ENCODE results near the gene CELF5.
A peak's percentile ranks its signal among the peaks of the same experiment; 100 is the strongest.

CELF5 gene

DNA sequence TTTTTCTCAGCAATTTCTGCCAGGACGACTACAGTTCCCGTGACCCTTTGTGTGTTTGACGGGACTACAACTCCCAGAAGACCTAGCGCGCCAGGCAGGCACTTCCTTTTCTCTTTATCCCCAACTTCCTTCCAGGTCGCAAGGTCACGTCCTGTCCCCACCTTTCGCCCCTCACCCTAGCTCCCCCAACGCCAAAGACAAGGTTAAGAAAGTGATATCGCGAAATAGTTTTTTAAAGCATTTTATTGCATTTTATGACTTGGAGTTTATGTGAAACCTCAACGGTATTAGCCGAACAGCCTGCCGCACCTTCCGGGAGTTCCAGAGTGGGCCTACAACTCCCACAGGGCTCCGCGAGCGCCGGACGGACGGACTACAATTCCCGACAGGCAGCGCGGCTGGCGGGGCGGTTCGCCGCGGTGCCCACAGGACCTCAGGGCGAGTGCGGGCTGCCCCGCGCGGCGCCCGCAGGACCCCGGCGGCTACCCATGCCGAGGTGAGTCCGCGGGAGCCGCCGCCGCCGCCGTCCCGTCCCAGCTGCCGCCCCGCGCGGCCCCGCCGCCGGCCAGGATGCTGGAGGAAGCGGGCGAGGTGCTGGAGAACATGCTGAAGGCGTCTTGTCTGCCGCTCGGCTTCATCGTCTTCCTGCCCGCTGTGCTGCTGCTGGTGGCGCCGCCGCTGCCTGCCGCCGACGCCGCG lies 38.9 kb upstream of the CELF5 start, which contains the start of gene NCLN:
NCLN (plus strand) TSS at position 470 of the 699 bp plus-strand sequence; CDS start at position 571, 101 bp downstream.
- no peaks in the 10 kb centered on the region for H3K9me3 ChIP-seq (ENCODE audit: control insufficient read depth, low read length)
- WGBS, 2 experiments = 0% methylated on average over 69 of the region's 69 CpGs

GRCh38 chr19:3186160-3186688 lies 38.2 kb upstream of the CELF5 start:
- Histone ChIP-seq H3K9me3 (ENCODE audit: control insufficient read depth, low read length) (no peaks in the 10 kb centered on the region), H3K27me3 (ENCODE audit: control insufficient read depth, insufficient read depth, low read length, poor library complexity, severe bottlenecking) (no peaks in the 10 kb centered on the region), H3K27ac (ENCODE audit: insufficient read depth, low read depth, low read length, poor library complexity, severe bottlenecking) (no peak overlapping the region), H3K36me3 (ENCODE audit: control insufficient read depth, insufficient read depth, low read length) (peaks cover 4% of the 10 kb centered on the region), H3K4me3 (ENCODE audit: insufficient read depth, low read depth, low read length) (peak overlapping the region; percentile 96), H3K4me1 (ENCODE audit: control insufficient read depth, insufficient read depth, low read length) (peaks cover 12% of the 10 kb centered on the region)
- 1% methylated on average over 38 of the region's 38 CpGs for WGBS, 2 experiments

More for the DNA sequence above, 38.9 kb upstream of the CELF5 start, which contains the start of gene NCLN:
- Histone ChIP-seq H3K27me3 (ENCODE audit: control insufficient read depth, insufficient read depth, low read length, poor library complexity, severe bottlenecking) (no peaks in the 10 kb centered on the region), H3K27ac (ENCODE audit: insufficient read depth, low read depth, low read length, poor library complexity, severe bottlenecking) (no peak within 1 kb of the TSS), H3K36me3 (ENCODE audit: control insufficient read depth, insufficient read depth, low read length) (peaks cover 4% of the 10 kb centered on the region), H3K4me1 (ENCODE audit: control insufficient read depth, insufficient read depth, low read length) (peaks cover 12% of the 10 kb centered on the region), H3K4me3 (ENCODE audit: insufficient read depth, low read depth, low read length) (peak within 1 kb of the TSS; percentile 96)

- H3K9me3 ChIP-seq (ENCODE audit: control insufficient read depth, low read length) = no peaks in the 10 kb centered on the region
- H3K4me3 ChIP-seq (ENCODE audit: insufficient read depth, low read depth, low read length) = peak overlapping the region; percentile 96
- peaks cover 12% of the 10 kb centered on the region for H3K4me1 ChIP-seq (ENCODE audit: control insufficient read depth, insufficient read depth, low read length)
- WGBS, 2 experiments = 76 to 77% methylated on average over 23 of the region's 23 CpGs
- peaks cover 4% of the 10 kb centered on the region for H3K36me3 ChIP-seq (ENCODE audit: control insufficient read depth, insufficient read depth, low read length)
- H3K27ac ChIP-seq (ENCODE audit: insufficient read depth, low read depth, low read length, poor library complexity, severe bottlenecking) = no peak overlapping the region
- H3K27me3 ChIP-seq (ENCODE audit: control insufficient read depth, insufficient read depth, low read length, poor library complexity, severe bottlenecking) = no peaks in the 10 kb centered on the region
Observed at GRCh38 chr19:3186891-3187661, 37.4 kb upstream of the CELF5 start.

DNA sequence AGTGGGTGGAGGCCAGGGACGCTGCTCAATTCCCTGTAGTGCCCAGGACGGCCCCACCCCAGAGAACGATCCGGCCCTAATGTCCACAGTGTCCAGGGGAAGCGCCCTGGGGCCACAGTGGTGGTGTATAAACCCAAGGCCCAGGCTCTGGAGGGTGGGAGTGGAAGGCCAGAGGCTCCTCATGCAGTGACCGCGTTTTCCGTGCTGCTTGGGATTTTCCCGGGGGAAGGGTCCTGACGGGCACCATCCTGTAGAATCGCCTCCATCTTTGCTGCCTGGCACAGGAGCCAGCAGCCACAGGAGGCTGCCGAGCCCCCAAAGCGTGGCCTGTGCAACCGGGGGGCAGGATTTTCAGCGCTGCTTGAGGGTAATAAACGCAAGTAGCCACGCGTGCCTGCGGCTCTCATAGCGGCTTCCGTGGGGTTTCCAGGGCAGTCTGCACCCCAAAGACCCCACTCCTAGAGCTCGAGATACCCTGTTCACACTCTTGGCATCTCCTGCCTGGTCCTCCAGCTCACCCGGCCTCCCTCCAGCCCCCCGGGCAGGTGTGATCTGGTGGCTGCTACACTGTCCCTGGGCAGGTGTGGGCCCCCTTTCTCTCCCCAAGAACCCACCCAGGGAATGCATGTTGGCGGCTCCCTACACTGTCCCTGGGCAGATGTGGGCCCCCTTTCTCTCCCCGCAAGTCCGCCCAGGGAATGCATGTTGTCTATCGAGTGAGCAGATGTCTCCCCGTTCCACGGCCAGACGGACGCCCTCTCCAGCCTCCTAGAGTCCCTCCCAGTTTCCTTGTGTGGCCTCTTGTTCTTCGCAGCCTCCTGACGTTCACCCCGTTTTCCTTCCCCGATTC lies 36.6 kb upstream of the CELF5 start:
- 90 to 91% methylated on average over 36 of the region's 36 CpGs for WGBS, 2 experiments
- Histone ChIP-seq H3K4me1 (ENCODE audit: control insufficient read depth, insufficient read depth, low read length) (peaks cover 12% of the 10 kb centered on the region), H3K4me3 (ENCODE audit: insufficient read depth, low read depth, low read length) (no peak overlapping the region), H3K27ac (ENCODE audit: insufficient read depth, low read depth, low read length, poor library complexity, severe bottlenecking) (no peak overlapping the region), H3K36me3 (ENCODE audit: control insufficient read depth, insufficient read depth, low read length) (peaks cover 4% of the 10 kb centered on the region), H3K27me3 (ENCODE audit: control insufficient read depth, insufficient read depth, low read length, poor library complexity, severe bottlenecking) (no peaks in the 10 kb centered on the region), H3K9me3 (ENCODE audit: control insufficient read depth, low read length) (no peaks in the 10 kb centered on the region)

- H3K9me3 ChIP-seq (ENCODE audit: control insufficient read depth, low read length) = no peaks in the 10 kb centered on the region
- WGBS, 2 experiments = 94 to 95% methylated on average over 35 of the region's 35 CpGs
- H3K4me1 ChIP-seq (ENCODE audit: control insufficient read depth, insufficient read depth, low read length) = peaks cover 12% of the 10 kb centered on the region
- H3K27me3 ChIP-seq (ENCODE audit: control insufficient read depth, insufficient read depth, low read length, poor library complexity, severe bottlenecking) = no peaks in the 10 kb centered on the region
- H3K27ac ChIP-seq (ENCODE audit: insufficient read depth, low read depth, low read length, poor library complexity, severe bottlenecking) = no peak overlapping the region
- peaks cover 4% of the 10 kb centered on the region for H3K36me3 ChIP-seq (ENCODE audit: control insufficient read depth, insufficient read depth, low read length)
- H3K4me3 ChIP-seq (ENCODE audit: insufficient read depth, low read depth, low read length) = no peak overlapping the region
Observed at GRCh38 chr19:3188627-3189596, 35.5 kb upstream of the CELF5 start.

DNA sequence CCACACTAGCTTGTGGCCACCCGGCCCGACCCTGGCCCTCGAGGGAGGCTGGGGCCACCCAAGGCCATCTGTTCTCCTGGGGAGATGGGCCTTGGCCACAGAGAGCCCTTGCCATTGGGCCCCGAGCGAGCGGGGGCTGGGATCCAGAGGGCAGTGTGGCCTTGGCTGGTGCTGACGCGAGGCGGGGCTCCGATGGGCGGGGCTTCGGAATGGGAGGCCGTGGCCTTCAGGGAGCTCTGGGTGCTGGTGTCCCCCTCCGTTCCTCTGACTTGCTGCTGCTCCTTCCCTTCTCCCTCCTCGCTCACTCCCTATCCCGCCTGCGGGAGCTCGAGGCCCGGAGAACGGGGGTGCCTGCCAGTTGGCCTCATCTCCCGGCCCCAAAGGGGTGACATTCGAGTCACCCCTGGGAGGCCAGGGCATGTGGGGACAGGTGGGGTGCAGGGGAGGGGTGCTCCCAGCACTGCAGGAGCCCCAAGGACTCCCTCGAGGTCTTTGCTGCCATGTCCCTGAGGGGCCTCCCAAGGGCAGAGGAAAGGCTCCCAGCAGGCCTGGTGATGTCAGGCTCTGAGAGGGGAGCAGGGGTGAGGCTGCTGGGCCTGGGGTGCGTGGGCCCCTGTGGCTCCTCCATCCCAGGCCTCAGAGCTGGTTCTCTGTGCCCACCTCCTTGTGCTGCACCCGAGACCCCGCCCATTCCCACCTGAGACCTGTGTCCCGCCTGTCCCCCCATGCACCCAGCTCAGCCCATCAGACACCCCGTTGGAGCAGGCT lies 34.6 kb upstream of the CELF5 start:
- H3K27me3 ChIP-seq (ENCODE audit: control insufficient read depth, insufficient read depth, low read length, poor library complexity, severe bottlenecking) = no peaks in the 10 kb centered on the region
- WGBS, 2 experiments = 89 to 91% methylated on average over 28 of the region's 28 CpGs
- no peaks in the 10 kb centered on the region for H3K9me3 ChIP-seq (ENCODE audit: control insufficient read depth, low read length)
- peaks cover 12% of the 10 kb centered on the region for H3K4me1 ChIP-seq (ENCODE audit: control insufficient read depth, insufficient read depth, low read length)
- no peak overlapping the region for H3K4me3 ChIP-seq (ENCODE audit: insufficient read depth, low read depth, low read length)
- no peak overlapping the region for H3K27ac ChIP-seq (ENCODE audit: insufficient read depth, low read depth, low read length, poor library complexity, severe bottlenecking)
- peaks cover 4% of the 10 kb centered on the region for H3K36me3 ChIP-seq (ENCODE audit: control insufficient read depth, insufficient read depth, low read length)

GRCh38 chr19:3190470-3190770 lies 34.0 kb upstream of the CELF5 start:
- H3K27me3 ChIP-seq (ENCODE audit: control insufficient read depth, insufficient read depth, low read length, poor library complexity, severe bottlenecking) = no peaks in the 10 kb centered on the region
- no peak overlapping the region for H3K27ac ChIP-seq (ENCODE audit: insufficient read depth, low read depth, low read length, poor library complexity, severe bottlenecking)
- H3K4me3 ChIP-seq (ENCODE audit: insufficient read depth, low read depth, low read length) = no peak overlapping the region
- 94 to 96% methylated on average over 18 of the region's 18 CpGs for WGBS, 2 experiments
- peaks cover 4% of the 10 kb centered on the region for H3K36me3 ChIP-seq (ENCODE audit: control insufficient read depth, insufficient read depth, low read length)
- peaks cover 12% of the 10 kb centered on the region for H3K4me1 ChIP-seq (ENCODE audit: control insufficient read depth, insufficient read depth, low read length)
- no peaks in the 10 kb centered on the region for H3K9me3 ChIP-seq (ENCODE audit: control insufficient read depth, low read length)

- Histone ChIP-seq H3K36me3 (ENCODE audit: control insufficient read depth, insufficient read depth, low read length) (peaks cover 4% of the 10 kb centered on the region), H3K27ac (ENCODE audit: insufficient read depth, low read depth, low read length, poor library complexity, severe bottlenecking) (no peak overlapping the region), H3K9me3 (ENCODE audit: control insufficient read depth, low read length) (no peaks in the 10 kb centered on the region), H3K27me3 (ENCODE audit: control insufficient read depth, insufficient read depth, low read length, poor library complexity, severe bottlenecking) (no peaks in the 10 kb centered on the region), H3K4me3 (ENCODE audit: insufficient read depth, low read depth, low read length) (no peak overlapping the region), H3K4me1 (ENCODE audit: control insufficient read depth, insufficient read depth, low read length) (peaks cover 12% of the 10 kb centered on the region)
- 91 to 92% methylated on average over 46 of the region's 46 CpGs for WGBS, 2 experiments
Observed at GRCh38 chr19:3190921-3191805, 33.3 kb upstream of the CELF5 start.

Measured in ectodermal cell (in vitro differentiated cells).